Right renal pelvis (tissue), 4 donors: ENCODE measurements around the gene ALX4. TPM values are rescaled to one million over a fixed set of nuclear protein-coding genes. Genes with fewer than 3 reads are reported as not detected.

Source experiments
- DNase-seq, 4 donors: peaks; one replicate each; pipeline ENCODE4 v3.0.0-alpha.2; 2013; ENCODE audit warnings: low read depth in 4 of 4, low spot score in 3 of 4, missing footprints in 1 of 4
- polyA plus RNA-seq, 4 donors: library from polyadenylated mRNA; unstranded; fragments of 120-200 nt; gene quantifications; one replicate each; pipeline ENCODE4 v1.2.1, GENCODE V29; 2013; ENCODE audit not compliant: insufficient read length in 4 of 4

ALX4 gene
- polyA plus RNA-seq, 4 donors, result 0.15 to 0.25 (median 0.17) TPM

- no peak for DNase-seq
These were observed 6.5 kb downstream of the ALX4 start for GRCh38 chr11:44303401-44303938.

- DNase-seq, result no peak
These were observed 8.2 kb downstream of the ALX4 start for GRCh38 chr11:44301564-44302271.

GRCh38 chr11:44300844-44301563 lies 8.9 kb downstream of the ALX4 start:
- no peak for DNase-seq

GRCh38 chr11:44298862-44299261 lies 11.1 kb downstream of the ALX4 start:
- no peak for DNase-seq

- DNase-seq, result no peak
These were observed 19.7 kb downstream of the ALX4 start for GRCh38 chr11:44290208-44290607.

- DNase-seq, result no peak
These were observed 21.8 kb downstream of the ALX4 start for GRCh38 chr11:44288133-44288526.

GRCh38 chr11:44286911-44287310 lies 23.0 kb downstream of the ALX4 start:
- DNase-seq, result no peak

GRCh38 chr11:44286268-44286880 lies 23.6 kb downstream of the ALX4 start:
- DNase-seq, result no peak

- no peak for DNase-seq
These were observed 24.2 kb downstream of the ALX4 start for GRCh38 chr11:44285756-44286155.

GRCh38 chr11:44282620-44283019 lies 27.3 kb downstream of the ALX4 start:
- no peak for DNase-seq

- no peak for DNase-seq
These were observed 28.8 kb downstream of the ALX4 start for GRCh38 chr11:44281151-44281550.

GRCh38 chr11:44280257-44280656 lies 29.7 kb downstream of the ALX4 start:
- no peak for DNase-seq

GRCh38 chr11:44279483-44279882 lies 30.5 kb downstream of the ALX4 start:
- no peak for DNase-seq

GRCh38 chr11:44277196-44278090 lies 32.5 kb downstream of the ALX4 start:
- no peak for DNase-seq

- DNase-seq, result no peak
These were observed 33.9 kb downstream of the ALX4 start for GRCh38 chr11:44275961-44276550.

GRCh38 chr11:44275241-44275640 lies 34.7 kb downstream of the ALX4 start:
- DNase-seq, result no peak

- no peak for DNase-seq
These were observed 35.5 kb downstream of the ALX4 start for GRCh38 chr11:44274404-44274803.

- no peak for DNase-seq
These were observed 38.7 kb downstream of the ALX4 start for GRCh38 chr11:44271286-44271685.

GRCh38 chr11:44270403-44271273 lies 39.3 kb downstream of the ALX4 start:
- DNase-seq, result no peak
